AG10803 (cell line): ENCODE measurements around the gene TMEM171.

ENCODE experiments used
- DNase-seq: peaks from one replicate; pipeline ENCODE4 v3.0.0; 2010; ENCODE audit warnings: low read depth
- H3K4me3 ChIP-seq: 2 replicates; pipeline ENCODE4 v1.5.1; 2011; ENCODE audit warnings: mild to moderate bottlenecking, low read length, control low read depth
- TF ChIP-seq, protein P1 (sequence below): conservative IDR thresholded peaks from 2 replicates; pipeline ENCODE4 v1.5.1; 2011; ENCODE audit warnings: mild to moderate bottlenecking, low read length, control low read depth, inconsistent platforms

The TMEM171 gene

GRCh38 chr5:73119451-73120157, 771 bp upstream of the TMEM171 start:
- TF ChIP-seq, protein P1, sequence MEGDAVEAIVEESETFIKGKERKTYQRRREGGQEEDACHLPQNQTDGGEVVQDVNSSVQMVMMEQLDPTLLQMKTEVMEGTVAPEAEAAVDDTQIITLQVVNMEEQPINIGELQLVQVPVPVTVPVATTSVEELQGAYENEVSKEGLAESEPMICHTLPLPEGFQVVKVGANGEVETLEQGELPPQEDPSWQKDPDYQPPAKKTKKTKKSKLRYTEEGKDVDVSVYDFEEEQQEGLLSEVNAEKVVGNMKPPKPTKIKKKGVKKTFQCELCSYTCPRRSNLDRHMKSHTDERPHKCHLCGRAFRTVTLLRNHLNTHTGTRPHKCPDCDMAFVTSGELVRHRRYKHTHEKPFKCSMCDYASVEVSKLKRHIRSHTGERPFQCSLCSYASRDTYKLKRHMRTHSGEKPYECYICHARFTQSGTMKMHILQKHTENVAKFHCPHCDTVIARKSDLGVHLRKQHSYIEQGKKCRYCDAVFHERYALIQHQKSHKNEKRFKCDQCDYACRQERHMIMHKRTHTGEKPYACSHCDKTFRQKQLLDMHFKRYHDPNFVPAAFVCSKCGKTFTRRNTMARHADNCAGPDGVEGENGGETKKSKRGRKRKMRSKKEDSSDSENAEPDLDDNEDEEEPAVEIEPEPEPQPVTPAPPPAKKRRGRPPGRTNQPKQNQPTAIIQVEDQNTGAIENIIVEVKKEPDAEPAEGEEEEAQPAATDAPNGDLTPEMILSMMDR, result no peak
- peak overlapping the region; percentile 30 for H3K4me3 ChIP-seq
- no peak for DNase-seq

DNA sequence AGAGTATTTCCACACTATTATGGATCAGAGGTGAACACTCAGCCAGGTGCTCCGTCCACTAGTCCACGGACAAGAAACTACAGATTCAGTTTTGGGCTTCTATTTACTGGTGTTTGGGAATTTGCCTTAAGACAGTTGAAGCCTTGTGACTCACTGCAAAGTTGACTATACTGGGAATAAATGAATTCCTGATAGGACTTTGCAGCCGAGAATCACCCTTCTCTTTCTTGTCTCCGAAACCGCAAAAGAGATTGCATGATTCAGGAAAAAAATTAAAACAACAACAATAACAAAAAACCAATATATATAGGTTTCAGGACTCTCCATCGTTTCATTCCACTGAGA, 716 bp downstream of the TMEM171 start:
- peak overlapping the region; percentile 80 for H3K4me3 ChIP-seq
- TF ChIP-seq, protein P1, result no peak
- DNase-seq, result no peak

DNA sequence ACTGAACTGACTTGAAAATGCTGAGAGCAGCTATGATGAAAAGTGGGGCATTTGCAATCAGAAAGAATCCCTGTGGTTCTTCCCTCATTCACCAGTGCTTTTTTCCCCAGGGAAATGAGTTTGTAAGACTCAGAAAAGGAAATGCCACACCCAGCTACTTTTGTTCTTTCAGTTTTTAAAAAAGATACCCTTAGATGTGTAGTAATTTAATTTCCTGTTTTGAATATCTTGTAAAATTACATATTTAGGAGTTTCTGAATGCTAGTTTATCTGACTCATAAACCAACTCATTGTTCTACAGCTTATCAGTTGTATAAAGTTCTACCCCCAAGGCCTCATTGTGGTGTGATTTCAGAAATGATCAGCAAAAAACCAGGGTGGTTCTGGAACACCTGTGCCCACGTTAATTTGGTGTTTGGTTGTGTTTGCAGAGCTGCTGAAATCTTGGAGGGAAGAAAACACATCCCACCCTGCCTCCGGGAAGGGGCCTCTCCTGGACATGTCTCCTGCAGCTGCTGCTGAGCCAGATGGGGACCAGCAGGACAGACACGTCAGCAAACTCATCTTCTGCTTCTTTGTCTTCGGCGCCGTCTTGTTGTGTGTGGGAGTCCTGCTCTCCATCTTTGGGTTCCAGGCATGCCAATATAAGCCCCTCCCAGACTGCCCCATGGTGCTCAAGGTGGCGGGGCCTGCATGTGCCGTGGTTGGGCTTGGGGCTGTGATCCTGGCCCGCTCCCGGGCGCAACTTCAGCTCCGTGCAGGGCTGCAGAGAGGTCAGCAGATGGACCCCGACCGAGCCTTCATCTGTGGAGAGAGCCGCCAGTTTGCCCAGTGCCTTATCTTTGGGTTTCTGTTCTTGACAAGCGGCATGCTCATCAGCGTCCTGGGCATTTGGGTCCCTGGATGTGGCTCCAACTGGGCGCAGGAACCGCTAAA, 2.8 kb downstream of the TMEM171 start:
- DNase-seq, result peak; percentile 94
- no peak overlapping the region for H3K4me3 ChIP-seq
- TF ChIP-seq, protein P1, result no peak

DNA sequence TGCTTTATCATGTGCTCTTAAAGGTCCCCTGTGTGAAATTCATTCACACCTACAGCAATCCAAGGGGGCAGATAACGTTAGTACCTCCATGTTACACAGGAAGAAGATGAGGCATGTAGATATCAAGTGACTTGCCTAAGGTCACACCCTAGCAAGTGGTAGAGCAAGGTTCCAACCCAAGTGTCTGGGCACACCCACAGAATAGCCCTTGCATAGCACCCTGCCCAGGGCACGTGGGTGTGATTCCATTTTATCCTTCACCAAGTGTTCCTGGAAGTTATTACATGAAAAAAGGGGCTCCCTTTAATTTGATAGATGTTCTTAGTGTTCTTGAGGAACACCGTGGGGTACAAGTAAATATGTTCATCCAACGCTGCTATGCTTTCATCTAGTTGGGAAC, 4.9 kb downstream of the TMEM171 start:
- TF ChIP-seq, protein P1, result no peak
- H3K4me3 ChIP-seq, result no peak overlapping the region
- DNase-seq, result no peak

DNA sequence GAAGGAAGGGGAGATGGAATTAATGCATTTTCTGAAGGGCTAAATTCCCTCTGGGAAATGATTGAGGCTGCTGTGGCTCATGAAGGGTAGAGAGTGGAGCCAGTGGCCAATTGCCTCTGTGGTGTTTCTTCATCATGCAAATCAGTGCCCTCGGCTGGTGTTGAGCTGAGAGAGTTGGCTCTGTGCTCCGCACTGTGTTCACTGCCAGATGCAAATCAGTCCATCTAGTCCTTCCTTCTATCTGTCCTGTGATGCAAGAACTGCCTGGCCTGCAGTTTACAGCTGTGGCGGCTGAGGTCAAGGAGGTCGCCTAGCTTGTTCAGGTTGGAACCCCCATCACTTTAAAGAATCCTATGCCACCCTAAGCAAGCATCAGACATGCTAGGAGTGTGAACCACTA, 6.0 kb downstream of the TMEM171 start:
- peak; percentile 39 for DNase-seq
- H3K4me3 ChIP-seq, result no peak overlapping the region
- TF ChIP-seq, protein P1, result no peak

DNA sequence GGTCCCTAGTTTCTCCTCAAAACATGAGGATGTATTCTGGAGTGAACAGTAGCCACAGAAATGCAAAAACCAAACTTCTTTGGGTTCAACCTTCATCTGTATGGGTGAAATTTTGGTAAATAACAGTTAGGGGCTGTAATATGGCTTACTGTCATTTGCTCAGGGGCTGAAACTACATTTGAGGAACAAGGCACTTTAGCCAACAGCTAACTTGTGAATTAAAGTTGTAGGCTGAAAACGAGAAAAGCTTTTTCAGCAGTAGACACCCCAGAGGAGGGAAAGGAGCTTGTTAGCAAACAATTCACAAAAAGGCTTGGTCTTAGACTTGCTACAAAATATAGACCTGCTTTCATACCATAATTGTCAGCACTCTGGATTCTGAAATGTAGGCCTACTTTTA, 6.6 kb downstream of the TMEM171 start:
- TF ChIP-seq, protein P1, result no peak
- DNase-seq, result no peak
- H3K4me3 ChIP-seq, result no peak overlapping the region
